Globus pallidus (tissue), 1 donor: ENCODE data around the gene NR1D2.

Experiments
- DNase-seq: peaks from one replicate; pipeline ENCODE4 v3.0.0-alpha.2; 2015; ENCODE audit warnings: low spot score

NR1D2 gene

DNA sequence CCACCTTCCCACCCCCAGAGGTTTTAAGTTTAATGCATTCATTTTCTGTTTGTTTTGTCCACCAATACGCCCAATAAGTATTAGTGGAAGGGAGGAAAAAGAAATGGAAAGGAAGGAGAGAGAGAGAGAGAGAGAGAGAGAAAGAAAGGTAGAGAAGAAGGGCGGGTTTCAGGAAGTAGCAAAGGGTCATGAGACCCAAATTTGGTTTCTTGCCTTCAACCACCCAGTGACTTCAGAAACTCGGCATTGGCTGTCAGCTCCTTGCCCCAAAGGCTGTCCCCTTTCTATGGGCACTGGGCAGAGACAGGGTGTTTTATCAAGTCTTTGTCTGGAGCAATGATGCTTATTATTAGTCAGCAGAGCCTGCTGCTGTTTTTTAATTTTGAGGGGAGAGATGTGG is 13.5 kb upstream of the NR1D2 start:
- DNase-seq: no peak

DNA sequence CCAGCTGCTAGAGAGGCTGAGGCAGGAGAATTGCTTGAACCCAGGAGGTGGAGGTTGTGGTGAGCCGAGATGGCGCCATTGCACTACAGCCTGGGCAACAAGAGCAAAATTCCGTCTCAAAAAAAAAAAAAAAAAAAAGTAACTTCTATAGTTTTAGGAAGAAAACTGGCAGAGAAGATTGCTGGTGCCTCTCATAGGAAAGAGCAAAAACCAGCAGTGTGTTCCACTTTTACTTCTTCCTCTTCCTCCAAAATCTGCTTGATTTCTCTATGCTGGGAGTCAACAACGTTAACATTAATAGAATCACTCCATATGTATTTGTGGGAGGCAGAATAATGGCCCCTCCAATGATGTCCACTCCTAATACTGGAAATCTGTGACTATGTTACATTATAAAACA is 12.5 kb upstream of the NR1D2 start:
- no peak for DNase-seq

DNA sequence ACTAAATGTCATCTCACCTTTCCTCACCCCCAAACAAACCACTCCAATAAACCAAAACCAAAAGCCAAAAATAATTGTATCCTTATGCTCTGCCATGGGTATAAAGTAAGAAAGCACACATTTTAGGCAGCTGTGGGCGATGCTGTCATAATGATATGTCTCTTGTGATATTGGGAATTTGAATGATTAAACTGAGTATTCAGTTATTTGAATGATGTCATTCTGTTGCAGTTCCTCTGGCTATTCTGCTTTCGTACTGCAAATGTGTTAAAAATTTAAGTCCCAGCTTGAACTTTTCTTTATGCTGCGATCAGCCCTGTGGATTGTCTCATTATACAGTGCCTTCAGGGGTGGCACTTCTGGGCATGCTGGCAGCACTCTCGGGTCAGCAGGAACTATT is 10.8 kb upstream of the NR1D2 start:
- DNase-seq: no peak

DNA sequence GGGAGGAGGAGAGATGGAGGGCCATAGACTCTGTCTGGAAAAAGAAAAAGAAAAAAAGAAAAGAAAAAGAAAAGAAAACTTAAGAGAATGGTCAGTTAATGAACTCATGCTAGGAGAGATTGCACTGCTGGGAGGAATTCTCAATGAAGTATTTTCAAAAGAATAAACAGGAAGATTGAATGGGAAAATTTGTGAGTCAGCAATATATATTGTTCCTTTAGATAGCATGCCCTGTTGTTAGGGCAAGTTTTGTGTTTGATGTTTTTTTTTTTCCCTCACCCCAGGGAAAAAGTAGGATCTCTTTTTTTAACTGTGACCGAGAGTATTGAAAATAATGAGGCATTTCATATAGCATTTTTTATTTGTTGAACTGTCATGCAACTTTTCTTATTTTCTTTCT is 7.8 kb upstream of the NR1D2 start:
- no peak for DNase-seq

DNA sequence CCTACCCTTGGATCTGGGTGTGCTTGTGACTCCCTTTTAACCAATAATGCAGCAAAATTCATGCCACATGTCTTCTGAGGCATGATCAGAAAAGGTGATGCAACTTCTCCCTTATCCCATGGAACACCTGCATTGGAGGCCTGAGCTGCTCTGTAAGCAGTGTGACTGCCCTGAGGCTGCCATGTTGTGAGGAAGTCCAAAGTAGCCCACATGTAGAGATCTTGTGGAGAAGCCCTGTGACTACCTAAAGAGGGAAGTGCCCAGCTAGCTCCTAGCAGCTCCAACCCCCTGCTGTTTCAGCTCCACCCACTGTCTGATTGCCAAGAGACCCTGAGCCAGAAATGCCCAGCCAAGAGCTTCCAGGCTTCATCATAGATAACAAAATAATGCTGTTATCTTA is 6.4 kb upstream of the NR1D2 start:
- no peak for DNase-seq

DNA sequence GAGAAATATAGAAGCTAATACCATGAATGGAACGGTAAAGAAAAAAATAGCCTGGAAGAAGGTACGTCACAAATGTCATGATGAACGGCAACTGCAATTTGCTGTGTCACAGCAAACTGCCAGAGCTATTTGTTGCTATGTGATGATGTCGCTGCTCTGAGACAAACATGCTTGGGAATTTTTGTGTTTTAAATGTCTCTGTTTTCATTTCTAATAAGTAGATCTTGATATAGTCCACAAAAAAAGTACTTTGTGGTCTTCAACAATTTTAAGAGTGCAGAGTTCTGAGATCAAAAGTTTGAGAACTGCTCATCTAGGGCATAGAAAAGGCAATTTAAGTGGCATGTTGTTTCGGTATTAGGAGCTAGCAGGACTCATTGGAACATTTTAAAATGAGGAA is 4.3 kb upstream of the NR1D2 start:
- no peak for DNase-seq

DNA sequence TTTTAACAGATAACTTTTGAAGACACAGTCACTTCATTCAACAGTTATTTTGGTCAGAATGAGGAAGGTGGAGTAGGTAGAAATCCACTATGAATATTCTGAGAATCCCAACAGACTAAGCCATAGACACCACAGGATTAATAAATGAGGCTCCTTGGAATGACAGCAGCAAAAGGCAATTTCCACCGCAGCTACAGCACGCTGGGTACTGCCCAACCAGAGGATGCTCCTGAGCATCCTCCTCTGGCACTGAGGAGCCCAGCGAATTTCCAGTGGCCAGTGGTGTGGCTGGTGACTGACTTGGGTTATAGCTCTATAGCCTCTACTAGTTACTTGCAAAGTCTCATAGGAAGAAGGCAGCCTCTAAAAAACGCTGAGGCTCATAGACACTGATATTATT is 3.6 kb upstream of the NR1D2 start:
- no peak for DNase-seq

DNA sequence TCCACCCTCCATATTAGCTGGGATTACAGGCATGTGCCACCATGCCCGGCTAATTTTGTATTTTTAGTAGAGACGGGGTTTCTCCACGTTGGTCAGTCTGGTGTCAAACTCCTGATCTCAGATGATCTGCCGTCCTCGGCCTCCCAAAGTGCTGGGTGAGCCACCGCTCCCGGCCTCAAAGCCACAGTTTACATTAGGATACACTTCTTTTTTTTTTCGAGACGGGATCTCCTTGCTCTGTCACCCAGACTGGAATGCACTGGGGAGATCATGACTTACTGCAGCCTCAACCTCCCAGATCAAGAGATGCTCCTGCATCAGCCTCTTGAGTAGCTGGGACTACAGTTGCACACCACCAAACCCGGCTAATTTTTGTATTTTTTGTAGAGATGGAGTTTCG is 2.5 kb upstream of the NR1D2 start:
- no peak for DNase-seq

DNA sequence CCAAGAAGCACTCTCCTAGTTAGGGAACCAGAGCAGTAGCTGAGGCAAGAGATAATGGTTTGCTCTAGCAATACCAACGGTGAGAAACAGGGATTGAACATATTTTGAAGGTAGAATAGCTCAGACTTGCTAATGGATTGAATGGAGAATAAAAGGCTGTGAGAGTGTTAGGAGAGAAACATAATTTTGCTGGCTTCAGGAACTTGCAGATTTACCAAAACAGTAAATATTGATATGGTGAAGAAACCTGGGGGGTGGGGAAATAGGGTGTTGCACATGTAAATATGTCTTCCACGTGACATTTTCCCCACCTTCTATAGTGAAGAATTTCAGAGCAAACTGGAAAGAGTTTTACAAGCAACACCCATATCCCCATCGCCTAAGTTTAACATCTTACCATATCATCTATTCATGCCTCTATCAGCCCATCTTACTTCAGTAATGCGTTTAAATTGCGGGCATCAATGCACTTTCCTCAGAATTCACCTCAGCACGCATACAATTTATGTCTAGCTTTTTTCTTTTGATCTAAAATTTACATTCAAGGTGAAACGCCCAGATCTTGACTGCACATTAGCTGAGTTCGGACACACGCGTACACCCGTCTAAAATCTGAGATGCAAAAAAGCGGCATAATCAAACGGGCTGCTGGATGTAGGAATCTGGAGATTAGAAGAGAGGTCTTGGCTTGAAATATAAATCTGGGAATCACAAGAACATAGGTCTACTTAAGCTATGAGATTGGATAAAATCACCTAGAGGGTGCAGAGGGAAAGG is 891 bp upstream of the NR1D2 start:
- DNase-seq: peak; percentile 37

DNA sequence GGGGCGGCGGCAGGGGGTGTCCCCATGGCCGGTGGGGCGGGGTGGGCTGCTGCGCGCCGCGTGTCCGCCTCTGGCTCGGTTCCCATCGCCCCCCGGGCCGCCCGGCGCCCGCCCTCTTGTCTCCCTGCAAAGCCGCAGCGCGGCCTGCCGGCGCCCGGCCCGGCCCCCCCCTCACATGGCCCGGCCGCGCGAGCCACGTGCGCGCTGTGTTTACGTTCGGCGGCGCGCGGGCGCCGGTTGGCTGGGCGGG is 502 bp downstream of the NR1D2 start:
- no peak for DNase-seq

DNA sequence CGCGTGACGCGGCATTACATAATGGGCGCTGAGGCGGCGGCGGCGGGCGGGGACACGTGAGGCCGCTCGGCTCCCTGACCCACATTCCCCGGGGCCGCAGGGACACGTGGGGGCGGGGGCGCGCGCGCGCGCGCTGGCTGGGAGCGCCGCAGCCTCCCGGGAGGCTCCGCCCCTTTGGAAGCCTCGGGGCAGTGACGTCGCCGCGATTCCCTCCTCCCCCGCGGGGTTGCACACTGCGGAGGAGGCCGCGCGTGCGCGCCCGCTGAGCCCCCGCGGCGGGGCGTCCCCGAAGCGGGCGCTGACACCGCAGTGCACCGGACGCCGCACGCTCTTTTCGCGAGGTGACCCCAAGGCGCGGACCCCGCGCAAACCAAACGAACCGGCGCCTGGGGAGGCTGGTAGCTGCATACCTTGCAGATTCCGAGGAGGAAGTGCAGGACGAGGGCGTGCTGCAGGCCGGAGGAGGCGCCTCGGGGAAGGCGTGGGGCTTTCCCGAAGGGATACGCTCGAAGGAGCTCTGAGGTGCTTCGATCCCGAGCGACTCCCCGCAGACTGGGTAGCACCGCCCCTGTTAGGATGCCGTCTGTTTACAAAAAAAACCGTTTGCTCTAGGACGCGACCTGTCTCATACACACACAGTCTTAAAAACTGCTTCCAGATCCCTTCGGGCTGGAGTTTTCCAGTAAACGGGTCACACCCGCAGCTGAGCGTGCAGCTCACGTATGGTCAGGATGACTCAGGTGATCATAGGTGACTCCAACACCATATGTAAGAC is 1.0 kb downstream of the NR1D2 start:
- DNase-seq: peak; percentile 97

DNA sequence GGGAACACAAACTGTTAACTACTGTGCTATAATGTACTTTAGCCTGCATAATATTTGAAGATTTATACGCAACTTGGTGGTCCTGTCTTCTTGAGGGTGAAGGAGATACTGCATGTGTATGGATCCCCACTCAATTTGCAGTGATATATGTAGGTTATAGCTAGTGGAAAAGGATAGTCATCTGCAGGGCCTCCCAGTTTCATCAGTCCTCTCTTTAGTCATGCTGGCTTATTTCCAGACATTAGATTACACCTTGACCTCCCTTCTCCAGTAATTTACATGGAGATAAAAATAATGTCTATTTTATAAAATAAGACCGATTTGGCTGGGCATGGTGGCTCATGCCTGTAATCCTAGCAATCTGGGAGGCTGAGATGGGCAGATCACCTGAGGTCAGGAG is 3.7 kb downstream of the NR1D2 start:
- DNase-seq: no peak

DNA sequence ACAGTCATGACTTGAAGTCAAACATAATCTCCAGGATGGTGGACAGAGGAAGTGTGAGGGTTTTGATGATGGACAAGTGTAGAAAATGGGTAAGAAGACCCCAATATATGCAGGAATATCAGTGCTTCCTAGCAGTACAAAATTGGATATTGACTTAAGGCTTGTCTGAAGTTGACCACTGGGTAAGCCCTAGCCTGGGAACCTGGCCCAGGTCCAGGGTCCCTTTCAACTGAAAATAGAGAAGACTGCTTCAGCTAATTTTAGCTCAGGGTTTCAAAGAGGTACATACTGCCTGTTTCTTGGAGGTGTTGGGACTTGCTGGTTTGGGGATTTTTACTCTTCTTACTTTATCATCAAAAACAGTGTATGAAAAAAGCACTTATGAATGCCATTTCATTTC is 4.7 kb downstream of the NR1D2 start:
- DNase-seq: peak; percentile 25

DNA sequence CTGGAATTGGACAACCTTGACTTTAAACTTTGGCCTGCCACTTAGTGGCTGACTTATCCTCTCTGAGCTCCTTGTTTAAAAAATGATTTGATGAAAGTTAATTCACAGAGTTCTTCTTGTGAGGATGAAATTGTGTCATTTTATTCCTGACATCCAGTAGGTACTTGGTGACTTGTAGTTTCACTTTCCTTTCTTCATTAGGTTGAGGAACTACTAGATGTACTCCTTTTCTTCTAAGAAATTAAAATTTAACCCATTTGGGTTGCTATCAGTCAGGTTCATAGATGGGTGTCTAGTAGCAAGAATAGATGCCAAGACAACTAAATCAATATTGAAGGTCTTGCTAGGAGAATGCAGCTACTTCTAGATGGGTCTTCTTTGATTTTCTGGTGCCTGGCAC is 5.2 kb downstream of the NR1D2 start:
- no peak for DNase-seq

DNA sequence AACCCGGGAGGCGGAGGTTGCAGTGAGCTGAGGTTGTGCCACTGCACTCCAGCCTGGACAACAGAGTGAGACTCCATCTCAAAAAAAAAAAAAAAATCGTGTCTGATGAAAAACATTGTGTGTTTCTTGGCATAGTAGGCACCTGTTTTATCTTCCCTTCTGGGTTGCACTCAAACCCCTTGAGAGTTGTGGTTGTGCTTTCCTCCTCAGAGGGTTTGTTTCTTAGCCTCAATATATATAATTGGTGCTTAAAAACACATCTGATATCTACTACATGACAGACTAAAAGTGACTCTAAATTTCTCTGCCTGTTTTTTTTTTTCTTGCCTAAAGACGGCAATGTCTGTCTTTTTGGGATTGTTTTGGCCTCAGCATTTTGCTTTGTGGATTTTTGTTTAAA is 7.6 kb downstream of the NR1D2 start:
- DNase-seq: no peak

DNA sequence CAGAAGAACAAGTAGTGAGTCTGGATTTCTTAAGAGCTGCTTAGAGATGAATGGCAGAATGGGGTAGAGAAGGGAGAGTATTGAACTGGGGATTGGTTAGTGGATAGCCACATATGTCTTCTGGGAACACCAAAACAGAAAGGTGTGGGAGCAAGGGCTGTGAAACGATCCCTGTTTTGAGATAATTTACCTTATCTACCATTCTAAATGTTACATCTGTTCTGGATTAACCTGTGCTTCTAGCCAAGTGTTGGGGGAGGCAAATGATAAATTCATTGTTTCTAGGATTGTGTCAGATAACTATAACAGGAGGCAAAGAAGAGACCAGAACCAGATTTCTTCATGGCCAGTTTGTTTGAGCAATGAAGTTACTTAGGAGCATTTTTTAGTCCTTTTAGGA is 8.4 kb downstream of the NR1D2 start:
- no peak for DNase-seq

DNA sequence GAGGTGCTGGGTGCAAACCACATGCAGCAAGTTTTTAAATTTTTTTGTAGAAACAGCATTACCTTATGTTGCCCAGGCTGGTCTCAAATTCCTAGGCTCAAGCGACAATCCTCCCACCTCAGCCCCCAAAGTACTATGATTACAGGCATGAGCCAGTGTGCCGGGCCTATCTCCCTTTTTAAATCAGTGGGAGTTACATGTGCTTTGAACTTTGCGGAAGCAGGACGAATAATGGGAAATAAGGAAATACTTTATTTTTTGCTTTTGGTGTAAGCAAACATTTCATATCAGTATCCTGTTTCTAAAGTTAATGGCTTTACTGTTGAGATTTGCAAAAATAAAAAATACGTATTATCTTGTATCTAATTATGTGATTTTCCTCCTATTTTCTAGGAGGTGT is 9.1 kb downstream of the NR1D2 start:
- DNase-seq: no peak

DNA sequence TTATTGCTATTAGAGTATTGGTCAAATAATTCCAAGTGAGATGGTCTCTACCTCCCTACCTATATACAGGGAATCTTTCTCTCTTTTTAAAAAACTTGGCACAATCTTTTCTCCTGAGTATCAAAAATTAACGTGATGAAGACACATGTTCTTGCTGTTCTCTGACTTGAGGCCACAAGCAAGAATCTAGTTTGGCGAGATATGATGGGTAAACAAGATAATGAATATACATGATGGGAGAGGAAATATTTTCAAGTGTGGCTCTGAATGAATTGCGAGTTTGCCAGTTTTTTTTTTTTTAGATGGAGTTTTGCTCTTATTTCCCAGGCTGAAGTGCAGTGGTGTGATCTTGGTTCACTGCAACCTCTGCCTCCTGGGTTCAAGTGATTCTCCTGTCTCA is 11.6 kb downstream of the NR1D2 start:
- DNase-seq: no peak

DNA sequence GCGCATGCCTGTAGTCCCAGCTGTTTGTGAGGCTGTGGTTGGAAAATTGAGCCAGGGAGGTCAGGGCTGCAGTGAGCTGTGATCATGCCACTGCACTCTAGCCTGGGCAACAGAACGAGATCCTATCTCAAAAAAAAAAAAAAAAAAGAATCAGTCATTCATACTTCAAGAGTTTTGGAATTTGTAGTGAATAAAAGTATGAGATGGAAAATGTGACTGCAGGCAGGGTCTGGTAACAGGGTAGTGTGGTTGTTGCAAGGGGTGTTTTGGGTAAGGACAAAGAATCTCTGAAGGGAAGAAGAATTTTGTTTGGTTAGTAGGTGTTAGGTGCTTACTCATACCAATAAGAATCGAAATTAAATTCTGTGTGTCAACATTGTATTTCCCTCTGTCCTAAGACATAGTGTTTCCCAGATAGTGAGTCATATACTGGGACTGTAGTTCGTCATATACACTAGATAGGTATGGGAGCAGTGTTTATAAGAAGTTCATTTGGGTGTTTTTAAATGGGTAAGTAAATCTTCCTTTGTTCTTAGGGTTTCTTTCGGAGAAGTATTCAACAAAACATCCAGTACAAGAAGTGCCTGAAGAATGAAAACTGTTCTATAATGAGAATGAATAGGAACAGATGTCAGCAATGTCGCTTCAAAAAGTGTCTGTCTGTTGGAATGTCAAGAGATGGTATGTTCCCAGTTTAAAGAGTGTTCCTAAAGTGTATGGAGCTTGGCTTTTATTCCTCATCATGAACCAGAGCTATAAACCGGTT is 14.2 kb downstream of the NR1D2 start:
- no peak for DNase-seq

DNA sequence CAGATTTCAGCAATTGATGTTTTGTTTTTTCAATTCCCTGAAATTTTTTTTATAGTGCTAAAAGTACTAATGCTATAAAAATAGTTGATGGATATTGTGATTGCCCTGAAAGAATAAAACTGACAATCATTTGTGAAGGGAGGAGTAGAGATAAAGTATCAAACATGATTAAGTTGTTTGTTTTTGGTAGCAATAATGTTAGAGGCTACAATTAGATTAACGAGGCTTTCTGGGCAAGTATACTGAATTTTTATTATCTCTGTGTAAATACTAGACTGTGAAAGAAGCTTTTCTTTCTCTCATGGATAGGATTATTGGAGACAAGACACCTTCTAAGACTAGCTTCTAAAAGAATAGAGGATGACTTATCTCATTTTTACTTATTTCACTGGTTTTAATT is 15.6 kb downstream of the NR1D2 start:
- DNase-seq: no peak

DNA sequence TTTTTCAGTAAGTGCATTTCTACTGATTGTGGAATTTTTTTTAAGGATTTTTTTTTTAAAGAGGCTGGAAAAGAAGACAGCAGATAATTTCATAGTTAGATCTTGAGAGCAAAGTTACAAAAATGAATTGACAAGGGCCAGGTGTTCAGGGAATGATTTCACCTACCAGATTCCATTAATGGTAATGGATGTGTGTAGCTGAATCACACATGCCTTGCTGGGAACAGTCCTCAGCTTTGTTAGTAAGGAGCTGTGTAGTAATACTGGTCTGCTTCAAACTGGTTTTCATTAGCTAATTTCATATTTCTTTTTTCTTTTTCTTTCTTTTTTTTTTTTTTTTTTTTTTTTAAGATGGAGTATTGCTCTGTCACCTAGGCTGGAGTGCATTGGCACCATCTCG is 16.0 kb downstream of the NR1D2 start:
- DNase-seq: no peak

DNA sequence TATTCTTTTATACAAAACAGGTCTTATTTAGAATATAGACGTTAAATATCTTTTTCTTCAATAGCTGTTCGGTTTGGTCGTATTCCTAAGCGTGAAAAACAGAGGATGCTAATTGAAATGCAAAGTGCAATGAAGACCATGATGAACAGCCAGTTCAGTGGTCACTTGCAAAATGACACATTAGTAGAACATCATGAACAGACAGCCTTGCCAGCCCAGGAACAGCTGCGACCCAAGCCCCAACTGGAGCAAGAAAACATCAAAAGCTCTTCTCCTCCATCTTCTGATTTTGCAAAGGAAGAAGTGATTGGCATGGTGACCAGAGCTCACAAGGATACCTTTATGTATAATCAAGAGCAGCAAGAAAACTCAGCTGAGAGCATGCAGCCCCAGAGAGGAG is 16.8 kb downstream of the NR1D2 start:
- no peak for DNase-seq

DNA sequence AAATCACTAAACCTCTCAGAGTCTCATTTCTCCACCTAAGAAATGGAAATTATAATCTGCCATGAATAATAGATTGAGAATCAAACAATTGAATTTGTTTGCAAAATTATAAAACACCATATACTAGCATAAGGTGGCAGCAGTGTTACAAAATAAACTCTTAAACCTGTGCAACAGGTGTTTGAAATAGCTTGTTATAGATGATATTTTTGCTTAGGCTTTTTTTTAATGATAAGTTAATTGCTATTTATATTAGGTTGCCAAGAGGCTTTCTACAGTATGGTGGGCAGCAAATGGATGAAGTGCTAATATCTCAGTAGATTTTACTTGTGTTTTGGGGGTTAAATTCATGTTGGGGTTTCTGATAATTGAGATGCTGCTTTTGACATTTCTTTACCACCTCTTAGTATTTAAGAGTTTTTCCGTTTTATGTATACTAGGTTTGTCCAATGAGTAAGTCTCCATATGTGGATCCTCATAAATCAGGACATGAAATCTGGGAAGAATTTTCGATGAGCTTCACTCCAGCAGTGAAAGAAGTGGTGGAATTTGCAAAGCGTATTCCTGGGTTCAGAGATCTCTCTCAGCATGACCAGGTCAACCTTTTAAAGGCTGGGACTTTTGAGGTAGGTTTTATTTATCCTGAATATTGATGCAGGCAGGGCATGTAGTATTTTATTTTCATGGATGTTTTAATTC is 19.6 kb downstream of the NR1D2 start:
- no peak for DNase-seq
